ENCODE measurements around the gene CELSR1.

The CELSR1 gene

DNA sequence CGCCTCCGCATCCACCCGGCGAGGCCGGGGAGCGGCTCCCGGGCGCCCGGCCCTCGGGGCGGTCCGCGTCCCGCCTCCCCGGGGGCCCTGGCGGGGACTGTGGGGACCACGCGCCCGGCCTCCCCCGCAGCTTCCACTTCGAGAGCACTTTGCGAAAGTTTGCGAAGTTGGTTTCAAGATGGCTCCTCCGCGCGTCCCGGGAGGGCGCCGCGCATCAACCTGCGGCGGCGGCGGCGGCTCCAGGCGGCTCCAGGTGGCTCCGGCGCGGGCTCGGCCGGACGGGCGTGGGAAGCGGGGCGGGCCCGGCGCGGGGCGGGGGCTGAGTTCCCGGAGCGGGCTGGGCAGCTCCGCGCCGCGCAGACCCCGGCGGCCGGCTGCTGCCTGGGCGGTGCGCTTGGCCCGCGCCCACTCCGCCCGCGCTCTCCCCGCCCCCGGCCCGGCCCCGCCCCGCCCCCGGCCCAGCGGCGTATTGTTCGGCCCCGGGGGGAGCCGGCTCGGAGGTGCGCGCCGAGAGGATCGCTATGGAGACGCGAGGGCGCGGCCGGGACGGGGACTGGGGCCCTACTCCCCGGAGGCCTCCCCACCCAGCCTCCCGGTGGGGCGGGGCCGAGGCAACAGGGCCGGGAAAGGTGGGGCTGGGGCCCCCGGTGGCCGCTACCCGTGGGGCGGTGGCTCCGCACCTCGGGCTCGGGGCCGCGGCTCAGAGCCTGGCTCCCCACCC lies at the start of gene CELSR1:
TSS of gene CELSR1 (minus strand) at position 396 of the 721 bp plus-strand sequence. CDS start 450 bp downstream, outside the sequence.
- no peak for DNase-seq

GRCh38 chr22:46587061-46587460 lies 49.6 kb upstream of the CELSR1 start:
- no peak for DNase-seq

DNA sequence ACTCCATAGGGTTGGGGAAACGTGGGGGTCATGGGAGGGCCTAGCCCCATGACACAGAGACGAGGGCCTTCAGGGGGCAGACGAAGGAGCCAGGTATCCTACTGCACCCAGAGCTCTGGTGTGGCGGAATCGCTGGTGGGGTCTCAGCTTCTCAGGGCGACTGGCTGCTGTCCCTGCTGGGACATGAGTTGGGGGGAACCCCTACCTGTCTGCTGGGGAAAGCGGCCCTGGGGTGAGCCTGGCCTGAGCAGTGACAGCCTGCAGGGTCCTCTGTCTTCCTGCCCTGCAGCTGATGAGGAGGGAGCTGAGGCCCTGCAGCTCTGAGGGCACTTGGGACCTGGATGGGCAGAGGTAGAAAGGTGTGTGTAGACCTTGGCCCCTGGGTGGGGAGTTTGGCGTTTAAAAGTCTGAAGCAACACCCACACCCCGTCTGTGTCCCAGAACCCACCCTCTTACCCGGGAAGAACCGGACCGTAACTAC lies 49.2 kb upstream of the CELSR1 start:
- DNase-seq = no peak

- no peak for DNase-seq
These were observed 48.7 kb upstream of the CELSR1 start for GRCh38 chr22:46586123-46586519.

- DNase-seq = no peak
These were observed 48.1 kb upstream of the CELSR1 start for GRCh38 chr22:46585340-46586122.

DNA sequence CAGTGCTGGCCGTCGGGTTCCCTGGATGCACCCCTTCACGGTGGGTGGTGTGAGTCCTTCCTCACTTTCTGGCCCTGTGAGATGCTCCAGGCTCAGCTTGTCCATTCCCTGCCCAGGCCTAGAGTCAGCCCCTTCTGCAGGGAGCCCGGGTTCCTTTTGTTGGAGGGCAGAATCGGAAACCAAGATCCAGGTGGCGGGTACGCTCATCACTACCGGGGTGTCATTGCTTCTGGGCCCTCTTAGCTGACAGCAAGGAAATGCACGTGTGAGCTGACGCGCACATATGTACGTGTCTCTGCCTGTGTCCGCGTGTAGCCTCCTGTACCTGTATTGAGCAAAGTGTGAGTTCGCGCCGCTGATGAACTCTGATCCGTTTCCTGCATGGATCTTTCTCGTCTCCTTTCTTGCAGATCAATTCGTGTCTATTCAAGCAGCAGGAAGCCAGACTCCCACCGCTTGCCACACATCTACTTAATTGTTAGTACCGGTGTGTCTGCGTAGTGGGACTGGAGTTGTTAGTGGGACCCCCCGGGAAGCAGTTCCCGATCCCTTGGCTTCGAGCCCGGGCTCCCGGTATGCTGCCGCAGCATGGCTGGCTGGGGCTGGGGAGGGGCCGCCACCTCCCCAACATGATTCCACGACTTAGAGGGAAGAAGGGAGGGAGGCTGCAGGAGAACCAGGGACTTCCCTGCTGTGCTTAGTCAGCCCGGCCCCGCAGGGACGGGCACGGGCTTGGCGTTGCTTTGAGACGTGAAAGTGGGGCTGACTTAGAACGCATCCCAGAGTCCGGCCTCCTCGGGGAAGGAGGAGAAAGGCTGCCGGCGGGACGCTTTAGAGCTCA lies 46.9 kb upstream of the CELSR1 start:
- DNase-seq = peak; percentile 58

DNA sequence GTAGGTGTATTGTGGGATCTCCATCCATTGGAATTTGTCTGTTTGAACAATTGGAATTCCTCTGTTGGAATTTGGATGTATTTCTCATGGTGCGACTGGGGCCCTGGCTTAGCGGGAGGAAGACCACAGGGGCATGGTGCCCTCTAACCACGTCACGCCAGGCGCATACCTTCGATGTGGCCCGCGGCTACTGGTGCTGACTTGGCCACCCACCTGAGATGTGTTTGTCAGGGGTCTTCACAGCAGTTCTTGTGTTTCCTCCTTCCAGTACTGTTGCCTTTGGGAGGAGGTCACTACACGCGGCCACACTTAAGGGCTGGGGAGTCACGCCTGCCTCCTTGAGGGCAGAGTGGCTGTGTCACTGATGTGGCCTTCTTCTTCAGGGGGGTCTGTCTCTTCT lies 46.2 kb upstream of the CELSR1 start:
- DNase-seq = no peak

DNA sequence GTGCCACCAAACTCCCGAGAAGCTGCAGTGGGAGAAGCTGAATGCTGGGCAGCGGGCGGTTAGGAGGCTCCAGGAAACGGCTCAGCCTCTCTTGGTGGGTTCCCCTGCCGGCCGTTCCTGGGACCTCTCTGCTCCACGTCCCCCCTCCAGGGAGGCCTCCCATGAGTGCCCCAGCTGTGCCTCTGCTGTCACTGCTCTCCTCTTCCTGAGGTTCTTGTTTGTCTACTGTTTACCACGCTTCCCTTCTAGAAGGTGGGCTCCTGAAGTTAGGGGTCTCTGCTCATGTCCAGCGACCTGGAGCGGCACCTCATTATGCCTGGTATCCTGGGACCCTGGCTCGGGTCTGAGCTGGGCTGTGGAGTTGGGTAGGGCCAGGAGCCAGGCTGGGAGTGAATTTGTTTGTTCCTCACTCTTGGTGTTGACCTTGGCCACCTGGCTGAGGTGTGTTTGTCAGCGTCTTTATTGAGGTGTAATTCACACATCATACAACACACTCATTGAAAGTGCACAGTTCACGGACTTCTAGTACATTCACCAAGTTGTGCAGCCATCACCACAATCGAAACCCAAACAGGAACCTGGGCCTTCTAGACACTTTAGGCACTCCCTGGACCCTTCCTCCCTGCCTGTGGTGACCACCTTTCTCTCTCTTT lies 45.0 kb upstream of the CELSR1 start:
- no peak for DNase-seq

DNA sequence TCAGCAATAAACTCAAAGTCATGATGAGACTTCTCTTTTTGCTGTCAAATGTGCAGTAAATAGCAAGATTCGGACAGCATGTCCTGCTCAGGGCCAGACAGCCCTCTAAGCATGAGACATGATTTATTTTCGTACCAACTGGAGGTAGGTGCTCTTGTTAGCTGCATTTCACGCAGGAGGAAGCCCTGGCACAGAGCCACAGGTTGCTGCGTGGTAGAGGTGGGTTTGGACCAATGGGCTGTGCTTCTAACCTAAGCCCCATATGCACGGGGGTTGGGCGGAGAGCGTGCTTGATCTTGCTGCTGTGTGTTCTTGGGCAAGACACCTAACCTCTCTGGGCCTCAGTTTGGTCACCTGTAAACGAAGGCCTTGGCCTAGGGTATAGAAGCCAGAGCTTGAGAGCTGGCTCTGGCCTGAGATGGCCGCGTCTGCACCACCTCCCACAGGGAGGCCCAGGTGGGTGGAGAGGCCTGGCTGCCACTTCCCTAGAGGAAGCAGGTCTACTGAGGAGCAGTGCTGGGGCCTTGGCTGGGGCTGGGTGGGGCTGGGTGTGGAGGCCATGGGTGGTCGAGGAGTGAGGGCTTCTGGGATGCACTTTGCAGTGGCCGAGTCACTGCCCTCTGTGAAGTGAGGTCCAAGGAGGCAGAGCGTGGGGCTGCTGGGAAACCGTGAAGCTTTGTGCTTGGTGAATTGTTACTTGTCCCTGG lies 44.3 kb upstream of the CELSR1 start:
- no peak for DNase-seq

DNA sequence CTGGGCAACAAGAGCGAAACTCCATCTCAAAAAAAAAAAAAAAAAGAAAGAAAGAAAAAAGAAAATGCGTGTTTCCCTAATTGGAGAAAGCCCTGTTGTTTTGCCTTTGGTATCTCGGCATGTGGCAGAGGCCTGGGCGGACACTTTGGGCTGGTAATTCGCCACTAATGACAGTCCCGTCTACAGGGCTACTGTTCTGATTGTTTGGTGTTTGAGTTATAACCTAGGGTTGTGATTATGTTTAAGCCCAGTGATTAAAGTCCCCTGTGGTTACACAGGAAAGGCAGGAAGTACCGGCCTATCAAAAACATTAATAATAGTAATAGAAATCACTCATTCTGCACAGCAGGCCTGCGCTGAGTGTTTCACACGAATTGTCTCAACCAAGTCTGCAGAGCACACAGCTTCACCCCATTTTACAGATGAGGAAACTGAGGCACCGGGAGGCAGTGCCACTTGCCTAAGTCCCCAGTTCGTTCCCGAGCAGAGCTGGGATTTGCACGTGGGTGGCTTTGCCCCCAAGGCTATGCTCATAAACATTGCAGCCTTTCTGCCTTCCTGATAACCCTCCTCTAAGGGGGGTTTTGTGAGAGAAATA lies 43.6 kb upstream of the CELSR1 start:
- no peak for DNase-seq

- no peak for DNase-seq
These were observed 42.5 kb upstream of the CELSR1 start for GRCh38 chr22:46579751-46580449.

- DNase-seq = no peak
These were observed 41.6 kb upstream of the CELSR1 start for GRCh38 chr22:46578824-46579561.

DNA sequence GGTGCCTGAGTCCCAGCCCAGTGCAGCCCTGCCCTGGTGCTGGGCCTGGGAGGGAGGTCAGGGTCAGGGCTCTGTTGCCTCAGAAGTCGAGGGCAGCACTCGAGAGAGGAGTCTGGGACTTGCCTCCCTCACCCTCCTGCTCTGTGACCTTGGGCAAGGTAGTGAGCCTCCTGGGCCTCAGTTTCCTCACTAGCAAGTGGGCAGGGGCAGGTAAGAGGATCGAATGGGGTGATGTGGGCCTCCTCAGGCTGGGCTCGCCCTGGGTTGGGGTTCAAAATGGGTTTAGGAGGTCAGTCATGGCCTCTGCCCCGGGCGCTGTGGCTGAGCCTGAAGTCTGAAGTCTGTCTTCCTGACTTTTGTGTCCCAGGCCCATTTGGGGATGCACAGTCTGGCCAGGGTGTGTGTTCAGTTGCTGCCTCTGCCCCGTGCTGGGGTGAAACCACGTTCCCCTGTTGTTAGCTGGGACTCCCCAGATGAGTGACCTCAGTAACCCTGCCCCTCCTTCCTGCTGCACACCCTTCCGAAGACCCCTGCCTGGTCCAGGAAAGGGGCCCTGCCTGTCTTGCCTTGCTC lies 40.9 kb upstream of the CELSR1 start:
- DNase-seq = no peak

- DNase-seq = no peak
These were observed 40.2 kb upstream of the CELSR1 start for GRCh38 chr22:46577368-46578249.

GRCh38 chr22:46576556-46577367 lies 39.3 kb upstream of the CELSR1 start:
- DNase-seq = peak; percentile 49

GRCh38 chr22:46575911-46576555 lies 38.6 kb upstream of the CELSR1 start:
- DNase-seq = no peak
